IMR-90 (cell line): ENCODE measurements around the gene CIC. TPM values are rescaled to one million over a fixed set of nuclear protein-coding genes. Genes with fewer than 3 reads are reported as not detected.

ENCODE experiments used
- ATAC-seq: fragments of 200-7000 bp; cut with Tn5 transposase; 2 replicates; pipeline ENCODE4 v1.9.1; 2020; ENCODE audit warnings: low read depth, mild to moderate bottlenecking, moderate library complexity
- BruUV-seq: library from RNA; stranded (reverse); fragments of 400-500 nt; replicated peaks from 2 replicates; lab custom pipeline; 2021; lab: Mats Ljungman, UMichigan
- CTCF ChIA-PET: fragments of 300-600 bp; formaldehyde crosslinking; extraction: SDS; loops from one replicate; lab custom pipeline; 2021; ENCODE audit warnings: antibody characterized with exemption; lab: Yijun Ruan, JAX
- POLR2A ChIA-PET: fragments of 300-600 bp; sonication (Branson Sonifier 250); formaldehyde crosslinking; loops from one replicate; lab custom pipeline; 2022; ENCODE audit warnings: antibody characterized with exemption; ENCODE audit not compliant: unreplicated experiment; lab: Charles Lee
- DNase-seq: peaks from one replicate; pipeline ENCODE4 v3.0.0; 2013
- H2AFZ ChIP-seq: replicated peaks from 2 replicates; pipeline ENCODE3; 2013; ENCODE audit warnings: low read length, mild to moderate bottlenecking; ENCODE audit not compliant: poor library complexity
- H2AK5ac ChIP-seq: 2 replicates; pipeline ENCODE4 v1.6.1; 2013; ENCODE audit warnings: low read depth, low read length, inconsistent platforms
- H2AK9ac ChIP-seq: replicated peaks from 2 replicates; pipeline ENCODE3; 2013; ENCODE audit warnings: mild to moderate bottlenecking, low read depth, low read length, moderate library complexity; ENCODE audit not compliant: poor library complexity
- H2BK120ac ChIP-seq: 2 replicates; pipeline ENCODE4 v1.6.1; 2013; ENCODE audit warnings: low read depth, low read length, inconsistent platforms
- H2BK15ac ChIP-seq: 3 replicates; pipeline ENCODE4 v1.6.1; 2013; ENCODE audit warnings: low read depth, low read length, inconsistent platforms
- H2BK20ac ChIP-seq: 2 replicates; pipeline ENCODE4 v1.6.1; 2013; ENCODE audit warnings: low read depth, mild to moderate bottlenecking, inconsistent platforms, low read length, moderate library complexity
- H2BK5ac ChIP-seq: 2 replicates; pipeline ENCODE4 v1.6.1; 2013; ENCODE audit warnings: mild to moderate bottlenecking, low read depth, low read length, inconsistent platforms; ENCODE audit not compliant: poor library complexity, severe bottlenecking
- H3K14ac ChIP-seq: replicated peaks from 2 replicates; pipeline ENCODE4 v1.6.1; 2013; ENCODE audit warnings: low read depth, low read length, inconsistent platforms
- H3K18ac ChIP-seq: 2 replicates; pipeline ENCODE4 v1.6.1; 2013; ENCODE audit warnings: low read depth, low read length, control low read depth
- H3K23ac ChIP-seq: 2 replicates; pipeline ENCODE4 v1.6.1; 2013; ENCODE audit warnings: low read depth, low read length, inconsistent platforms
- H3K27ac ChIP-seq: 2 replicates; pipeline ENCODE4 v1.5.1; 2013; ENCODE audit warnings: mild to moderate bottlenecking, control low read depth, low read length; ENCODE audit not compliant: insufficient read depth
- H3K27me3 ChIP-seq: 2 replicates; pipeline ENCODE4 v1.6.1; 2013; ENCODE audit warnings: low read length; ENCODE audit not compliant: control insufficient read depth, insufficient read depth
- H3K36me3 ChIP-seq: 2 replicates; pipeline ENCODE4 v1.6.1; 2013; ENCODE audit warnings: low read length, mixed read lengths; ENCODE audit not compliant: control insufficient read depth, insufficient read depth
- H3K4ac ChIP-seq: 2 replicates; pipeline ENCODE4 v1.6.1; 2013; ENCODE audit warnings: low read depth, low read length, inconsistent platforms
- H3K4me1 ChIP-seq: 2 replicates; pipeline ENCODE4 v1.6.1; 2013; ENCODE audit warnings: low read length, mixed read lengths; ENCODE audit not compliant: control insufficient read depth, insufficient read depth
- H3K4me2 ChIP-seq: 2 replicates; pipeline ENCODE4 v1.6.1; 2013; ENCODE audit warnings: low read depth, mild to moderate bottlenecking, control low read depth, low read length, moderate library complexity
- H3K4me3 ChIP-seq: 2 replicates; pipeline ENCODE4 v1.5.1; 2013; ENCODE audit warnings: low read depth, mild to moderate bottlenecking, control low read depth, low read length, moderate library complexity; ENCODE audit not compliant: insufficient read depth
- H3K56ac ChIP-seq: 2 replicates; pipeline ENCODE4 v1.6.1; 2013; ENCODE audit warnings: low read length, inconsistent platforms; ENCODE audit not compliant: insufficient read depth; ENCODE audit errors: extremely low read depth
- H3K79me1 ChIP-seq, 2 experiments: 2 replicates each; pipeline ENCODE4 v1.6.1; 2013; ENCODE audit warnings: low read length in 2 of 2, inconsistent platforms in 1 of 2, low read depth in 1 of 2
- H3K9ac ChIP-seq: 2 replicates; pipeline ENCODE4 v1.6.1; 2013; ENCODE audit warnings: low read depth, low read length, control low read depth
- H3K9me1 ChIP-seq: 2 replicates; pipeline ENCODE4 v1.6.1; 2013; ENCODE audit warnings: low read length, inconsistent platforms; ENCODE audit not compliant: insufficient read depth
- H3K9me3 ChIP-seq: 2 replicates; pipeline ENCODE4 v1.6.1; 2013; ENCODE audit warnings: low read length; ENCODE audit not compliant: control insufficient read depth, insufficient read depth
- H4K20me1 ChIP-seq: 2 replicates; pipeline ENCODE4 v1.6.1; 2013; ENCODE audit warnings: low read length, inconsistent platforms; ENCODE audit not compliant: insufficient read depth
- H4K5ac ChIP-seq: 2 replicates; pipeline ENCODE4 v1.6.1; 2013; ENCODE audit warnings: mild to moderate bottlenecking, low read depth, low read length, control low read depth
- H4K8ac ChIP-seq, 2 experiments: 2 replicates each; pipeline ENCODE4 v1.6.1; 2013; ENCODE audit warnings: low read depth in 2 of 2, low read length in 2 of 2, control low read depth in 1 of 2, inconsistent platforms in 1 of 2
- H4K91ac ChIP-seq: 2 replicates; pipeline ENCODE4 v1.6.1; 2013; ENCODE audit warnings: low read depth, low read length, inconsistent platforms; ENCODE audit not compliant: insufficient read depth
- BHLHE40 ChIP-seq: fragments of 150-350 bp; IDR thresholded peaks from 2 replicates; pipeline ENCODE4 v1.6.1; 2016; ENCODE audit warnings: mild to moderate bottlenecking, low read depth, low read length
- CEBPB ChIP-seq: IDR thresholded peaks from 2 replicates; pipeline ENCODE4 v1.6.1; 2012; ENCODE audit warnings: low read depth, low read length, improper control_type of control experiment
- CTCF ChIP-seq: conservative IDR thresholded peaks from 2 replicates; pipeline ENCODE4 v1.5.1; 2012; ENCODE audit warnings: mild to moderate bottlenecking, low read depth, low read length, improper control_type of control experiment
- FOS ChIP-seq: fragments of 150-350 bp; IDR thresholded peaks from 2 replicates; pipeline ENCODE4 v1.6.1; 2016; ENCODE audit warnings: low read depth, low read length
- MAZ ChIP-seq: IDR thresholded peaks from 2 replicates; pipeline ENCODE4 v1.6.1; 2012; ENCODE audit warnings: low read depth, mild to moderate bottlenecking, low read length, improper control_type of control experiment, moderate library complexity, borderline replicate concordance
- MXI1 ChIP-seq: IDR thresholded peaks from 2 replicates; pipeline ENCODE4 v1.6.1; 2012; ENCODE audit warnings: low read depth, mild to moderate bottlenecking, low read length, moderate library complexity, borderline replicate concordance
- POLR2A ChIP-seq: IDR thresholded peaks from 2 replicates; pipeline ENCODE4 v1.6.1; 2012; ENCODE audit warnings: mild to moderate bottlenecking, low read depth, low read length
- RAD21 ChIP-seq: IDR thresholded peaks from 2 replicates; pipeline ENCODE4 v1.6.1; 2012; ENCODE audit warnings: low read length, improper control_type of control experiment
- RFX5 ChIP-seq: IDR thresholded peaks from 2 replicates; pipeline ENCODE4 v1.8.0; 2012; ENCODE audit warnings: low read depth, mild to moderate bottlenecking, low read length, moderate library complexity
- USF2 ChIP-seq: fragments of 150-350 bp; IDR thresholded peaks from 2 replicates; pipeline ENCODE4 v1.6.1; 2017; ENCODE audit warnings: mild to moderate bottlenecking, antibody characterized with exemption, low read length, low read depth
- WGBS, 2 experiments: methylation state at CpG; one replicate each; pipeline versions ENCODE4 v1.1.5 to v1.1.7; 2013; ENCODE audit warnings: missing lambda C conversion rate in 2 of 2; ENCODE audit not compliant: insufficient read length in 1 of 2; ENCODE audit errors: extremely low coverage in 2 of 2; 5-methylcytosine and 5-hydroxymethylcytosine counted together
- dilution Hi-C: fragments of 300-500 bp; cut with HindIII; formaldehyde crosslinking; loops from one replicate; pipeline ENCODE4 v1.14.3; 2018; ENCODE audit warnings: low sequenced_read_pairs; ENCODE audit not compliant: unreplicated experiment
- in situ Hi-C: fragments of 300-500 bp; cut with MboI; formaldehyde crosslinking; loops from 3 replicates; pipeline ENCODE4 v1.14.3; 2019; ENCODE audit warnings: low sequenced_read_pairs, inconsistent platforms, mixed read lengths
- intact Hi-C: fragments of 100-400 bp; cut with micrococcal nuclease; formaldehyde crosslinking; loops from 2 replicates; pipeline ENCODE4 v1.10.0; 2022
- polyA plus RNA-seq, 3 experiments: library from polyadenylated mRNA; depleted of rRNA; stranded (reverse); fragments of >200 nt; gene quantifications; 2 replicates each; pipeline ENCODE4 v1.2.3, GENCODE V29; 2012; ENCODE audit warnings: low replicate concordance in 1 of 3
- total RNA-seq: library from RNA; depleted of rRNA; stranded (reverse); fragments of >200 nt; gene quantifications from 2 replicates; pipeline ENCODE4 v1.2.3, GENCODE V29; 2012

Gene CIC
- total and polyA plus RNA-seq, 2 of the 4 experiments (the other 2 are of a cell fraction): 1.8 to 23.2 TPM

GRCh38 chr19:42247640-42248199, 21.3 kb upstream of the CIC start:
- Histone ChIP-seq H4K20me1 (peaks cover 48% of the 10 kb centered on the region), H3K9ac (no peak overlapping the region), H3K56ac (no peak overlapping the region), H4K91ac (no peak overlapping the region), H3K14ac (no peak overlapping the region), H3K9me1 (peaks cover 7% of the 10 kb centered on the region; the same call in 1 of the 2 replicates), H3K4ac (no peak overlapping the region), H3K27ac (no peak overlapping the region), H2BK120ac (no peak overlapping the region), H2AK9ac (no peak overlapping the region), H2BK5ac (no peak overlapping the region), H3K27me3 (no peaks in the 10 kb centered on the region), H3K18ac (no peak overlapping the region), H3K4me3 (no peak overlapping the region), H4K8ac (no peak overlapping the region), H3K79me1 (peaks cover 6 to 59% of the 10 kb centered on the region in 2 experiments; a peak in 3 of 4 replicates), H2AFZ (no peak overlapping the region), H3K23ac (no peak overlapping the region), H2BK15ac (no peak overlapping the region), H4K5ac (no peak overlapping the region), H2AK5ac (no peak overlapping the region), H3K9me3 (no peaks in the 10 kb centered on the region), H3K4me1 (peaks cover 26% of the 10 kb centered on the region), H3K4me2 (no peak overlapping the region), H3K36me3 (peaks cover 15% of the 10 kb centered on the region), H2BK20ac (no peak overlapping the region)
- ATAC-seq (no peak), DNase-seq (no peak)
- ChIA-PET POLR2A (interaction anchor here (0.6 kb wide), 1 partner anchor 42 kb away, joined by 4 read pairs; no protein-coding TSS in a partner anchor), CTCF (interaction anchor here (0.9 to 5.0 kb wide), 2 partner anchors 23 to 32 kb away, joined by 3 to 29 read pairs; no protein-coding TSS in a partner anchor)
- dilution Hi-C loops: no loop called here
- no CpG with 5 or more reads among the region's 6 CpGs for WGBS, 2 experiments
- intact Hi-C loops: no loop called here
- BruUV-seq: no TSS peak
- in situ Hi-C loops: no loop called here
- no peak for TF ChIP-seq RAD21
- no peak for TF ChIP-seq POLR2A
- TF ChIP-seq BHLHE40: no peak
- no peak for TF ChIP-seq FOS
- no peak for TF ChIP-seq MAZ
- no peak for TF ChIP-seq RFX5
- TF ChIP-seq CEBPB: no peak
- TF ChIP-seq USF2: no peak
- no peak for TF ChIP-seq CTCF
- TF ChIP-seq MXI1: no peak
